Dendritic cell treated with granulocyte-macrophage colony-stimulating factor and Interleukin-4, amounts not matched to agents 40 ng/mL and 50 ng/mL, for 4 days (primary cell): ENCODE data around the gene CCDC69.
"Not testable (repeated sequence)": the region's sequence is repeated elsewhere in the genome, so short reads cannot be mapped to it uniquely, and the experiment has no call there.

Source experiments
- H3K27ac Mint-ChIP-seq: one replicate; pipeline ENCODE4 v1.8.0; 2022; ENCODE audit warnings: mild to moderate bottlenecking, mixed read lengths
- H3K27me3 Mint-ChIP-seq: one replicate; pipeline ENCODE4 v1.8.0; 2022; ENCODE audit warnings: mild to moderate bottlenecking, mixed read lengths
- H3K36me3 Mint-ChIP-seq: one replicate; pipeline ENCODE4 v1.8.0; 2022; ENCODE audit warnings: low read depth, mixed read lengths
- H3K4me1 Mint-ChIP-seq: one replicate; pipeline ENCODE4 v1.8.0; 2022; ENCODE audit warnings: low read depth, mixed read lengths
- H3K4me3 Mint-ChIP-seq: one replicate; pipeline ENCODE4 v1.8.0; 2022; ENCODE audit warnings: mild to moderate bottlenecking, moderate library complexity, mixed read lengths
- H3K9me3 Mint-ChIP-seq: one replicate; pipeline ENCODE4 v1.8.0; 2022; ENCODE audit warnings: mixed read lengths
- intact Hi-C: fragments of 100-400 bp; cut with micrococcal nuclease; formaldehyde crosslinking; loops from one replicate; pipeline ENCODE4 v1.15.0; 2022

CCDC69 gene

GRCh38 chr5:151223447-151224264 is at the start of gene CCDC69:
Gene CCDC69, minus strand, starts transcription at chr5:151224092. Its CDS starts 122 bp downstream, at chr5:151223970.
- peak within 1 kb of the TSS; percentile 86 for H3K27ac Mint-ChIP-seq
- peaks cover 11% of the 10 kb centered on the region for H3K36me3 Mint-ChIP-seq
- H3K4me3 Mint-ChIP-seq: peak within 1 kb of the TSS; percentile 92
- no peaks in the 10 kb centered on the region for H3K9me3 Mint-ChIP-seq
- intact Hi-C loops: no loop called here
- H3K27me3 Mint-ChIP-seq: no peaks in the 10 kb centered on the region
- H3K4me1 Mint-ChIP-seq: peaks cover 61% of the 10 kb centered on the region

- Mint-ChIP-seq H3K27ac (no peak overlapping the region), H3K36me3 (no peaks in the 10 kb centered on the region), H3K9me3 (no peaks in the 10 kb centered on the region), H3K4me1 (no peaks in the 10 kb centered on the region), H3K4me3 (no peak overlapping the region), H3K27me3 (peaks cover 4% of the 10 kb centered on the region)
- intact Hi-C loops: loop anchor here (2.0 kb wide), 1 partner anchor 19 kb away; the partner anchor contains the start of gene GM2A
Observed at GRCh38 chr5:151271336-151271735, 47.4 kb upstream of the CCDC69 start.

- H3K27ac Mint-ChIP-seq: no peak overlapping the region
- no peaks in the 10 kb centered on the region for H3K36me3 Mint-ChIP-seq
- peaks cover 4% of the 10 kb centered on the region for H3K27me3 Mint-ChIP-seq
- H3K4me1 Mint-ChIP-seq: no peaks in the 10 kb centered on the region
- H3K4me3 Mint-ChIP-seq: no peak overlapping the region
- H3K9me3 Mint-ChIP-seq: no peaks in the 10 kb centered on the region
- intact Hi-C loops: loop anchor here (2.0 kb wide), 1 partner anchor 18 kb away; the partner anchor contains the start of gene GM2A
Observed at GRCh38 chr5:151270599-151270998, 46.7 kb upstream of the CCDC69 start.

- Mint-ChIP-seq H3K4me1 (peaks cover 25% of the 10 kb centered on the region), H3K9me3 (no peaks in the 10 kb centered on the region), H3K4me3 (no peak overlapping the region), H3K27ac (no peak overlapping the region), H3K27me3 (no peaks in the 10 kb centered on the region), H3K36me3 (no peaks in the 10 kb centered on the region)
- intact Hi-C loops: no loop called here
Observed at GRCh38 chr5:151267491-151268260, 43.8 kb upstream of the CCDC69 start.

GRCh38 chr5:151264113-151264512 is 40.2 kb upstream of the CCDC69 start:
- Mint-ChIP-seq H3K4me1 (peaks cover 41% of the 10 kb centered on the region), H3K27ac (peak overlapping the region; percentile 71), H3K27me3 (no peaks in the 10 kb centered on the region), H3K9me3 (no peaks in the 10 kb centered on the region), H3K36me3 (peaks cover 12% of the 10 kb centered on the region), H3K4me3 (no peak overlapping the region)
- intact Hi-C loops: no loop called here

- intact Hi-C loops: no loop called here
- Mint-ChIP-seq H3K4me1 (peaks cover 57% of the 10 kb centered on the region), H3K27me3 (no peaks in the 10 kb centered on the region), H3K36me3 (peaks cover 22% of the 10 kb centered on the region), H3K27ac (no peak overlapping the region), H3K9me3 (no peaks in the 10 kb centered on the region), H3K4me3 (no peak overlapping the region)
Observed at GRCh38 chr5:151262532-151262931, 38.6 kb upstream of the CCDC69 start.

- intact Hi-C loops: loop anchor here (10.0 kb wide), 1 partner anchor 495 kb away; the partner anchor contains the start of gene ATOX1
- no peaks in the 10 kb centered on the region for H3K27me3 Mint-ChIP-seq
- no peaks in the 10 kb centered on the region for H3K9me3 Mint-ChIP-seq
- no peak overlapping the region for H3K4me3 Mint-ChIP-seq
- peak overlapping the region; percentile 99 for H3K27ac Mint-ChIP-seq
- peaks cover 28% of the 10 kb centered on the region for H3K36me3 Mint-ChIP-seq
- peaks cover 77% of the 10 kb centered on the region for H3K4me1 Mint-ChIP-seq
Observed at GRCh38 chr5:151259931-151260330, 36.0 kb upstream of the CCDC69 start.

GRCh38 chr5:151258816-151259215 is 34.9 kb upstream of the CCDC69 start:
- Mint-ChIP-seq H3K36me3 (peaks cover 31% of the 10 kb centered on the region), H3K27ac (peak overlapping the region; percentile 99), H3K27me3 (no peaks in the 10 kb centered on the region), H3K4me3 (peak overlapping the region; percentile 40), H3K4me1 (peaks cover 77% of the 10 kb centered on the region), H3K9me3 (no peaks in the 10 kb centered on the region)
- intact Hi-C loops: loop anchor here (10.0 kb wide), 1 partner anchor 496 kb away; the partner anchor contains the start of gene ATOX1

GRCh38 chr5:151258201-151258611 is 34.3 kb upstream of the CCDC69 start:
- H3K4me3 Mint-ChIP-seq: peak overlapping the region; percentile 62
- peaks cover 76% of the 10 kb centered on the region for H3K4me1 Mint-ChIP-seq
- peaks cover 37% of the 10 kb centered on the region for H3K36me3 Mint-ChIP-seq
- peak overlapping the region; percentile 99 for H3K27ac Mint-ChIP-seq
- intact Hi-C loops: loop anchor here (10.0 kb wide), 1 partner anchor 497 kb away; the partner anchor contains the start of gene ATOX1
- H3K9me3 Mint-ChIP-seq: no peaks in the 10 kb centered on the region
- no peaks in the 10 kb centered on the region for H3K27me3 Mint-ChIP-seq

GRCh38 chr5:151257731-151258181 is 33.9 kb upstream of the CCDC69 start:
- intact Hi-C loops: loop anchor here (10.0 kb wide), 1 partner anchor 497 kb away; the partner anchor contains the start of gene ATOX1
- Mint-ChIP-seq H3K27ac (peak overlapping the region; percentile 99), H3K36me3 (peaks cover 39% of the 10 kb centered on the region)

GRCh38 chr5:151255621-151256286 is 31.9 kb upstream of the CCDC69 start:
- peak overlapping the region; percentile 99 for H3K27ac Mint-ChIP-seq
- peaks cover 67% of the 10 kb centered on the region for H3K4me1 Mint-ChIP-seq
- H3K9me3 Mint-ChIP-seq: no peaks in the 10 kb centered on the region
- intact Hi-C loops: loop anchor here (10.0 kb wide), 1 partner anchor 499 kb away; the partner anchor contains the start of gene ATOX1
- H3K36me3 Mint-ChIP-seq: peaks cover 39% of the 10 kb centered on the region
- H3K27me3 Mint-ChIP-seq: no peaks in the 10 kb centered on the region
- H3K4me3 Mint-ChIP-seq: peak overlapping the region; percentile 13

More at GRCh38 chr5:151257731-151258181, 33.9 kb upstream of the CCDC69 start:
- no peaks in the 10 kb centered on the region for H3K27me3 Mint-ChIP-seq
- H3K9me3 Mint-ChIP-seq: no peaks in the 10 kb centered on the region
- peak overlapping the region; percentile 62 for H3K4me3 Mint-ChIP-seq
- peaks cover 72% of the 10 kb centered on the region for H3K4me1 Mint-ChIP-seq

GRCh38 chr5:151254990-151255389 is 31.1 kb upstream of the CCDC69 start:
- Mint-ChIP-seq H3K4me1 (peaks cover 70% of the 10 kb centered on the region), H3K36me3 (peaks cover 36% of the 10 kb centered on the region), H3K27ac (peak overlapping the region; percentile 99)
- H3K9me3 Mint-ChIP-seq, H3K4me3 Mint-ChIP-seq, H3K27me3 Mint-ChIP-seq: not testable (repeated sequence)
- intact Hi-C loops: loop anchor here (10.0 kb wide), 1 partner anchor 500 kb away; the partner anchor contains the start of gene ATOX1

- H3K9me3 Mint-ChIP-seq: no peaks in the 10 kb centered on the region
- H3K4me1 Mint-ChIP-seq: peaks cover 66% of the 10 kb centered on the region
- no peaks in the 10 kb centered on the region for H3K27me3 Mint-ChIP-seq
- peak overlapping the region; percentile 98 for H3K4me3 Mint-ChIP-seq
- intact Hi-C loops: loop anchor here (10.0 kb wide), 1 partner anchor 500 kb away; the partner anchor contains the start of gene ATOX1
- H3K27ac Mint-ChIP-seq: peak overlapping the region; percentile 99
- H3K36me3 Mint-ChIP-seq: peaks cover 31% of the 10 kb centered on the region
Observed at GRCh38 chr5:151254556-151254955, 30.7 kb upstream of the CCDC69 start.
